TTC549 (cell line): ENCODE data around the gene ZMYM3.

ENCODE experiments used
- FAIRE-seq: peaks from 2 replicates; lab custom pipeline; 2012; peaks lifted over from hg19 to GRCh38; lab: Jason Lieb, UNC

ZMYM3 gene

GRCh38 chrX:71253253-71254091 is 468 bp downstream of the ZMYM3 start:
- no peak for FAIRE-seq

- no peak for FAIRE-seq
Measured at GRCh38 chrX:71252221-71252620, 1.7 kb downstream of the ZMYM3 start.

- no peak for FAIRE-seq
Measured at GRCh38 chrX:71251466-71251973, 2.4 kb downstream of the ZMYM3 start.

- FAIRE-seq = no peak
Measured at GRCh38 chrX:71250841-71251240, 3.1 kb downstream of the ZMYM3 start.

- no peak for FAIRE-seq
Measured at GRCh38 chrX:71245159-71245558, 8.8 kb downstream of the ZMYM3 start.

GRCh38 chrX:71244359-71245128 is 9.4 kb downstream of the ZMYM3 start:
- FAIRE-seq = no peak

- no peak for FAIRE-seq
Measured at GRCh38 chrX:71241301-71241700, 12.6 kb downstream of the ZMYM3 start.

GRCh38 chrX:71239781-71240180 is 14.2 kb downstream of the ZMYM3 start:
- FAIRE-seq = no peak

GRCh38 chrX:71236836-71237235 is 17.1 kb downstream of the ZMYM3 start:
- no peak for FAIRE-seq

GRCh38 chrX:71235482-71235881 is 18.5 kb downstream of the ZMYM3 start:
- FAIRE-seq = no peak

- FAIRE-seq = no peak
Measured at GRCh38 chrX:71228063-71228642, 25.8 kb downstream of the ZMYM3 start.

- no peak for FAIRE-seq
Measured at GRCh38 chrX:71227370-71228062, 26.4 kb downstream of the ZMYM3 start.

GRCh38 chrX:71225676-71226075 is 28.3 kb downstream of the ZMYM3 start:
- FAIRE-seq = no peak

GRCh38 chrX:71225009-71225408 is 28.9 kb downstream of the ZMYM3 start:
- FAIRE-seq = no peak

- no peak for FAIRE-seq
Measured at GRCh38 chrX:71224098-71224708, 29.7 kb downstream of the ZMYM3 start.

GRCh38 chrX:71222929-71223328 is 31.0 kb downstream of the ZMYM3 start, which contains the start of gene GJB1:
GJB1 (plus strand) TSS chrX:71223224; CDS start chrX:71223708, 484 bp downstream.
- no peak for FAIRE-seq

- FAIRE-seq = no peak
Measured at GRCh38 chrX:71221145-71221544, 32.8 kb downstream of the ZMYM3 start.

- no peak for FAIRE-seq
Measured at GRCh38 chrX:71217298-71217697, 36.6 kb downstream of the ZMYM3 start.

- FAIRE-seq = no peak
Measured at GRCh38 chrX:71216485-71216884, 37.5 kb downstream of the ZMYM3 start.

GRCh38 chrX:71215338-71215912 is 38.5 kb downstream of the ZMYM3 start:
- no peak for FAIRE-seq

- no peak for FAIRE-seq
Measured at GRCh38 chrX:71214604-71215337, 39.2 kb downstream of the ZMYM3 start.
